Stimulated activated CD4-positive, alpha-beta T cell treated with anti-CD3 and anti-CD28 coated beads, Interleukin-15, amount 100 ng/mL, for 1 hour (primary cell): ENCODE measurements around the gene CAMTA1.

ENCODE experiments used
- DNase-seq, 2 donors: peaks; one replicate each; pipeline ENCODE4 v3.0.0-alpha.2; 2020; ENCODE audit warnings: low read depth in 1 of 2, low spot score in 1 of 2

Gene CAMTA1

DNA sequence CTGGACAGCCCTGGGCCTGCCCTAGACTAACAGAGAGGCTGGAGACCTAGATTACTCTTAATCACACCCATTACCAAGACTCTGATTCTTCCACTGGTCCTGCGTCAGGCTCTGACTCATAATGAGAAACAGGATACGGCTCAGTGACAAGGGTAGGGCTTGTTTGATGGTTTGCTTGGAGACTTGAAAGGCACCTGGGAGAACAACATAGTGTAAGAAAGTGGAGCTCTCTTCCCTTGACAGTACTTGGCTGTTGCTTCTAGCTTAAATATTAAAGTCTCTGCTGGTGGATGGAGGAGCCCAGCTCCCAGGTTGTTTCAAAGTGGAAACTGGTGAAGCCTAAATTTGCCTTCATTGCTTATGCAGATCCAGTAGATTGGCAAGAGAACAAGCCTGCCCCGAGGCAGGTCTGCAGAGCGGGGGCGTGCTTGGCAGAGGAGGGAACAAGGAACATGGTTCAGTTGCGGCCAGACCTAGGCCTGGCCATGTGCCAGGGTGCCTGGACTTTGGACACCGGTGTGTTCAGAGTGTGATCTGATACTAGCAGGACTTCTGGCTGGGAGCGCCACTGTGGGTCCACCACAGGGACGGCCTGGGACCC is 480.6 kb downstream of the CAMTA1 start:
- no peak for DNase-seq

DNA sequence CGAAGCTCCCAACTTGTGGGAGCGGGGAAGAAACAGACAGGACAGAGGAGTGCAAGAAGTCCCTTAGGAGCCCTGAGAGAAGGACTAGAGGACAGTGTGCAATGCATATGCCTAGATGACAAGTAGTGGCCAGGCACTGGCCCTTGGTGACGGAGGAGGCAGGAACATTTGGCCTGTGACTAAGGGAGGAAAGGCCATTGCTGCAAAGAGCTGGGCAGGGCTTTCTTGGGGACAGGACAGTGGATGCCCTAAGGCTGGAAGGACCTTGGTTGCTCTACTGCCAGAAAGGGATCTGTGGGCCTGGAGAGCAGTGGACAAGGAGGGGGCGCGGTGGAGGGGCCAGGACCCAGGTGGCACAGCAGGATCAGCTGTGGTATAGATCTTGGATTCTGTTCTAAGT is 481.3 kb downstream of the CAMTA1 start:
- DNase-seq: no peak

DNA sequence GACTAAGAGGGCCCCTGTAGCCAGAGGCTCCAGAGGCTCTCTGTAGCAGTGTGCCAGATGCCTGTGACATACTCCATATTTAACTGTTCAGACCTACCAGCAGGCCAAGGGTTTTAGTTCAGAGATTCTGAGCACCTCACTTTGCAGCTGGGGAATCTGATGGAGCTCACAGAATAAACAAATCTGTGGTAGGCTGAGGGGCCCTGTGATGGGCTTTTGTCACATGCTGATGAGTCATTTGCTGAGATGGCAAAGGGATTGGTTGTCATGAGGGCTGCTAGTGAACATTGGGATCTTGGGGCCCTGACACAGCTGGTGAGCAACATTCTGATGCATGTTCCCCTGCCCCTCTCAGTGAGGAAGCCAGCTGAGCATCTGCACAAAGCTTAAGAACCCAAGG is 482.2 kb downstream of the CAMTA1 start:
- DNase-seq: no peak

DNA sequence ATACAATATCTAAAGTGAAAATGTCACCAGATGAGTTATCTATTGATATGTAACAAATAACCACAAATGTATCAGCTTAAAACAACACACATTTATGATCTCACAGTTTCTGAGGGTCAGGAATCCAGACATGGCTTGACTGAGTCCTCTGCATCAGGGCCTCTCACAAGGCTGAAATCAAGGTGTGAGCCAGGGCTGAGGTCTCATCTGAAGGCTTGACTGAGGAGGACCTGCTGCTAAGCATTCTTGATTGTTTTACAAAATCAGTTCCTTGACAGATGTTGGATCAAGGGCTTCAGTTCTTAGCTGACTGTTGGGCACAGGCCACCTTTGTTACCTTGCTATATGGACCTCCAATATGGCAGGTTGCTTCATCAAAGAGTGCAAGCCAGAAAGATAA is 483.7 kb downstream of the CAMTA1 start:
- no peak for DNase-seq

DNA sequence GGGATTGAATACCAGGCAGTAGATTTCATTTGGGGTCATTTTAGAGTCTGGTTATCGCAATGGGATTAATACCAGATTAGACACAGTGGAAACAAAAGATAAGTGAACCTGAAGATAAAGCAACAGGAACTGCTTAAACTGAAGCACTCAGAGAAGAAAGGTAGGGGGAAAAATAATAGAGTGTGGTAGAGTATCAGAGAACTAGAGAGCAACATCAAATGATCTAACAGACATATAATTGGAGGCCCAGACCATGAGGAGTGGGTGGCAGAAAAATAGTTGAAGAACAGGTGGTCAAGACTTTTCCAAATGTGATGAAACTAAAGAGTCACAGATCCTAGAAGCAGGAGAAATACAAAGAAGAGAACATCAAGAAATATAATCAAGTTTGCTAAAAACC is 484.3 kb downstream of the CAMTA1 start:
- no peak for DNase-seq

DNA sequence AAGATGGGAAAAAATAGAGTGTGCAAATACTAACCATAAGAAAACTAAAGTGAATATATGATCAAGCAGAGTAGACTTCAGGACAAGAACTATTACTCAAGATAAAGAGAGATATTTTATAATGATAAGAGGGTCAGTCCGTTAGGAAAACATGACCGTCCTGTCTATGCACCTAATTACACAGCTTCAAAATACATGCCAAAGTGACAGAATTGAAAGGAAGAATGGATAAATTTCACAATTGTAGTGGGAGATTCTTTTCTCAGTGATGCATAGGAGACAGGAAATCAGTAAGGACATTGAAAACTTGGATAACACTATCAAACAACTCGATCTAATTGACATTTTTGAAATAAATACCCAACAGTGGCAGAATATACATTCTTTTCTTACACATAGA is 489.0 kb downstream of the CAMTA1 start:
- no peak for DNase-seq

DNA sequence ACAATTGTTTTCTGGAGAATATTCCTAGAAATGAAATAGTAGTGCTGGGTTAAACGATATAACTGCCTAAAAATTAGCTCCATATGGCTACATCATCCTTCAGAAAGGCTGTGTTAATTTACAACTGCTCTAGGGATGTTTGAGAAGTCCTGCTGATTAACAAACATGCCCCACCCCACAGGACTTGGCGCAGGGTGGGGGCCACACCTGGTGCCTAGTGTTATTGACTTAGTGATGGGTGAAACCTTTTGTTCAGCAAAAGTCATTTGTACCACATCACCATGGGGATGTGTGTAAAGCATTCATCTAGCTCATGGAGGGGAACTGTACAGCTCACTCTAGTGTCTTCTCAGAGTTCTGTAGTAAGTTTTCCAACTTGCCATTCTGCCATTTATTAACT is 492.8 kb downstream of the CAMTA1 start:
- DNase-seq: no peak

DNA sequence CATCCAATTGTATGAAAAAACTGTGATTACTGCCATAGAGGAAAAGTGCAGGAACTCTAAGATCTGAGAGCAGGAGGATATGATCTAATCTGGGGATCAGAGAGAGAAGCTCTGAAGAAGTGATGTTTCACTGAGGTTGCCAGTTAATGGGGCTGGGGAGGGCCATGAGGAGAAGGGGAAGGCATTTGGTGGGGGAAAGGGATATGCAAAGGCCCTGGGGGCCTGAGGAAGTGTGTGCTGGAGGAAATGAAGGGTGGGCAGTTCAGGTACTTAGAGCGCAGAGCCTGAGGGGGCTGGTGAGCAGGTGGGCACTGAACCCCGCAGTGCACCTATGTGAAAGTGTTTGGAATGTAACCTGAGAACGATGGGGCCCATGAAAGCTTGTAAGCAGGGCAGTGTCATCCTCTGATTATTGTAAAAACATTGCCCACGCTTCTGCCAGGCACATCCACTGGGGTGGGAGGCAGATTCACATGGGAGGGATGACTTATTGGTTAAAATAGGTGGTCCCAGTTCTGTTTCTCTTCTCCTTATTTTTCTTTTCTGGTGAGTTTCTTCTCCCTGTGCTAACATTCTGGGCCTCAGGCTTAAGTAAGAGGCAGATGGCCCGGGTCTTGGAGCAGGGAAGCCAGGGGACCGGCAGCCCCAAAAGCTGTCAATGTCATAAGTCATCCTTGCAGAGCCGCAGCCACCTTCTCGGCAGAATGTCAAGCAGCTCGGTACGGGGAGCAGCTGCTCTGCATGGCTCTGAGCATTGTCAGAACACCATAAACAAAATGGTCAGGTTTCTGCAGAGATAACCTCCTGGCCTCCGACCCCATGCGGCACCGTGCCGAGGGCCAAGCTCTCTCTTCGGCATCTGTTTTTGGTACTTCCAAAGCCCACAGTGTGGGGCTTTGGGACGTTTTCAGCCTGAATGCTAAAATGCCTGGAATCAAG is 493.8 kb downstream of the CAMTA1 start:
- no peak for DNase-seq

DNA sequence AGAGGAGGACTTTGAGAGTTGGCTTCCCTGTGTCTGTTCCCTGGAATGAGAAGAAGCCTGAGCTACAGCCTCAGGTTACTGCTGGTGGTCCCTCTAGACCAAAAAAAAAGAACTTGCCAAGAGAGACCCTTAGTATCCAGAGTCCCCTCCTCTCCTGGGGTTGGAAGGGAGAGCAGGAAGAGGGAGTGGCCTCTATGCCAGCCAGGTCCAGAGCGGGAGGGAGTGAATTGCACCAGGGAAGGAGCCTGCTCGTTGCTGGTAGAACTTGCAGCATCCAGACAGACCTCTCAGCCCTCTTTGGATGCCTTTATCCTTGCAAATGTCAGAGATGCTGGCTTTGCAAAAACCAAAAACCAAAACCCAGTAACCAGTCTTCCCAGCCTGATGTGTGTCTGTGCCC is 494.5 kb downstream of the CAMTA1 start:
- DNase-seq: no peak

DNA sequence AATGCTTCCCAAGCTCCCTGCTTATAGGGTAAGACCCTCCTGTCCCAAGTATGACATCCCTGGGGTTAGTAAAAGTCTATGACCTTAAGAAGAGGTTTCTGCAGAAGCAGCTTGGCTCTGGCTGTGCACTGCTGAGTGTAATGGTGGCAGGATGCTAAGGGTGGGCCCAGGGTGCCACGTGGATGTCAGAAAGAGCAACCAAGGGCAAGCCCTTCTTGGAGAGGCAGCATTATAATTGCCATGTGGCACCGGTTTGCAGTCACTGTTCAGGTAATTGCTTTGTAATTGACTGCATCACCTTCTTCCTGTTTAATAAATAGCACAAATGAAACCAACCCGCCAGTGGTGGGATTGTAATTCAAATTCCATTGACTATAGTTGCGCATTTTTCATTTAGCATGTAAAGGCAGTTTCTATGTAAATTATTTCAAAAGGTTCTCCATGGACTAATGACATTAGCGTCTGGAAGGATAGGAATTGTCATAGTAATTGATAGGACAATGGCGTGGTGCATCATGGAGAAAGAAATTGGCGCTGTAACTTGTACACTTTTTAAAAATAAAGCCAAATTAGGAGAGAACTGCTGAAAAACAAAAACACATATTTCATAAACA is 495.2 kb downstream of the CAMTA1 start:
- DNase-seq: no peak

DNA sequence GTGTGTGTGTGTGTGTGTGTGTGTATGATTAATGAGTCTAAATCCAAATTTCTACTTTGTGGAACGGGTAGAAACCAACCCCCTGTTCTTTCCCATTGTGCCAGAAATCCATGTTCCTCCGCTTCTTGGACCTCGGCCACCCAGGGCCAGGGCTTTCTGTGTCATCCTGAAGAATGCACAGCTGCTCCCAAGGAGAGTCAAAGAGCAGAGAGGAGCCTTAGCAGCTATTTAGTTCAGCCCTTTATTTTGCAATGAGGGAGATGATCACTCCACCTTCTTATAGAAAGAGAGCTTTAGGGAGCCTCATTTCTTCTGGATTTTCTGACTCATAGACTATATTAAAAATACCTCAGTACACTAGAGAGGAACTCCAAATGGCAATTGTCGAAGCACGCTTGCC is 496.6 kb downstream of the CAMTA1 start:
- DNase-seq: no peak

DNA sequence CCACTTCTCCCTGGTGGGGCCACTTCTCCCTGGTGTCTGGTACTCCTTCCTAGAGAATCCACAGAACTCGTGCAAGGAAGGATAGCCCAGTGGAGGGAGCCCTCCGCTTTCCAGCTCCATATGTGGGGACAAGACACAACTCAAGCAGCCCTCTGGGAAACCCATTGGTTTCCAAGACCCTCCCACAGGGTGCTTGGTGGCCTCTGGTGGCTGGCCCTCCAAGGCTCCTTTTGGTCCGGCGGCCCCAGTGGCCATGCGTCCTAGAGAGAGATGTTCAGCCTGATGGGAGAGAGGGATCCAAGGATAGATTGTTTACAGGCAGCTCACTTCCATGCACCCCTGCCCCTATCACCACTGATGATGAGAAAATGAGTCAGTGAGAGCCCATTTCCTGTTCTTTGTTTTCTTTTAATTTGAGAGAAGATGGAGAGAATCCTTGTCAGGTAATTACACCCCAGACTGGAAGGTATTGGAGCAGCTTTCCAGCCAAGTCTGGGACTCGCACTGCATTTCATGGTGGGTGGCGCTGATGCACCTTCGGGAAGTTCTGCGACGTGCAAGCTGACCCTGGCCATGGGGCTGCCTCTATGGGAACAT is 499.7 kb downstream of the CAMTA1 start:
- no peak for DNase-seq

DNA sequence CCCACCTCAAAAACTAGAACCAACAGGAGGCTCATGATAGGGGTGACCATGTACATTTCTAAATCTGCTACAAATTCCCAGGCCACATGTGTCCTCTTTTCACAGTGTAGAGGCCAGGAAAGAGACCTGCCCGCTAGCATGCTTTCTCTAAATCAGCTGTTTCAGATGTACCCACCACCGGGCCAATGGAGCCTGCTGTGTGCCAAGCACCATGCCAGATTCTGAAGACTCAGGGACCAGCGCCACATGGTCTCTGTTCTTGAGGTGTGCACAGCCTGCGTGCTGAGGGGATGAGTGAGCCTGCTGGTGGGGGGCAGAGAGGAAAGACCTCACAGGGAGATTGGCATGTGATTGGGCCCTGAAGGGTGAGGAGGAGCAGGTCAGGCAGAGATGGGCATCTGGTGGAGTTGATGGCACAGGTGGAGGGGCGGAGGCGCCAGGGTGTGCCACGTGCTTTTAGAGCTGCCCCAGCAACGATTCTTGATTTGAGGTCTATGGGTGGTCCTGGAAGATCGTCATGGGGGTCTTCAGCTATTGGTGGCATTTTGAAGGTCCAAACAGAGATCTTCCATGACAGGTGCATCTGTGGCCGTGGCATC is 500.7 kb downstream of the CAMTA1 start:
- DNase-seq: no peak

DNA sequence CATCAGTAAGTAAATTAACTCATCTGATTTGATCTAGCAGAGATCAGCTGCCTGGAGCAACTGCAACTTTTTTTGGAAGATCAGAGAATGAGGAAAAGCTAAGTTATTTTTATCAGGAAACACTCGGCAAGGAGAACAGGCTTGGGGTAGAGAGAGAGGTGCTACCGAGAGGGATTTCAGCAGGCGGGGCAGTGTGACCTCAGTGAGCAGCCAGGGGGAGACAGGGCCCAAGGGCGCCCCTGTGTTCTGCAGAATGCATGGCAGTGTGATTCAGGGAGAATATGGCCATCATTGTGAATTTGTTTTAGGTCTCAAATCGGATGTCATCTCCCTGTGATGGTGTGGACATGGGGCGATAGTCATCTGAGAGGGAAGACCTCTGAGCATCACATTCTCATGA is 501.8 kb downstream of the CAMTA1 start:
- no peak for DNase-seq

DNA sequence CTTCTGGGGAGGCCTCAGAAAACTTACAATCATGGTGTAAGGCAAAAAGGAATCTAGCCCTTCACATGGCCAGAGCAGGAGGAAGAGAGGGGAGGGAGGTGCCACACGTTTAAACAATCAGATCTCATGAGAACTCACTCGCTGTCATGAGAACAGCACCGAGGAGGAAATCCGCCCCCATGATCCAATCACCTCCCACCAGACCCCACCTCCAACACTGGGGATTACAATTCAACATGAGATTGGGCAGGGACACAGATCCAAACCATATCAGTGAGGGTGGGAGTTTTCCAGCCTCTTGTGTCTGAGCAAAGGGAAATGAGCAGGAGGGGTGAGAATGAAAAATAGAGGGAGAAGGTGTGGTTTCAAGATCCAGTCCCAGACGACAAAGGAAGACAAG is 503.7 kb downstream of the CAMTA1 start:
- DNase-seq: no peak

DNA sequence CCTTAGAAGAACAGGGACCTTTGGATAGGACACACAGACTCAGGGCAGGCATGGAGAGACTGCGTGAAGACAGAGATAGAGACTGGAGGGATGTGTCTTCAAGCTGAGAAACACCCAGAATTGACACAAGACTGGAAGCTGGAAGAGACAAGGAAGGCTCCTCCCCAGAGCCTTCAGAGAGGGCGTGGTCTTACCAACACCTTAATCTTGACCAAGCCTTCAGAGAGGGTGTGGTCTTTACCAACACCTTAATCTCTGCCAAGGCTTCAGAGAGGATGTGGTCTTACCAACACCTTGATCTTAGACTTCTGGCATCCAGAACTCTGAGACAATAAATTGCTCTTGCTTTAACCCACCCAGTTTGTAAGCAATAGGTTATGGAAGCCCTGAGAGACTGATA is 504.4 kb downstream of the CAMTA1 start:
- DNase-seq: no peak

DNA sequence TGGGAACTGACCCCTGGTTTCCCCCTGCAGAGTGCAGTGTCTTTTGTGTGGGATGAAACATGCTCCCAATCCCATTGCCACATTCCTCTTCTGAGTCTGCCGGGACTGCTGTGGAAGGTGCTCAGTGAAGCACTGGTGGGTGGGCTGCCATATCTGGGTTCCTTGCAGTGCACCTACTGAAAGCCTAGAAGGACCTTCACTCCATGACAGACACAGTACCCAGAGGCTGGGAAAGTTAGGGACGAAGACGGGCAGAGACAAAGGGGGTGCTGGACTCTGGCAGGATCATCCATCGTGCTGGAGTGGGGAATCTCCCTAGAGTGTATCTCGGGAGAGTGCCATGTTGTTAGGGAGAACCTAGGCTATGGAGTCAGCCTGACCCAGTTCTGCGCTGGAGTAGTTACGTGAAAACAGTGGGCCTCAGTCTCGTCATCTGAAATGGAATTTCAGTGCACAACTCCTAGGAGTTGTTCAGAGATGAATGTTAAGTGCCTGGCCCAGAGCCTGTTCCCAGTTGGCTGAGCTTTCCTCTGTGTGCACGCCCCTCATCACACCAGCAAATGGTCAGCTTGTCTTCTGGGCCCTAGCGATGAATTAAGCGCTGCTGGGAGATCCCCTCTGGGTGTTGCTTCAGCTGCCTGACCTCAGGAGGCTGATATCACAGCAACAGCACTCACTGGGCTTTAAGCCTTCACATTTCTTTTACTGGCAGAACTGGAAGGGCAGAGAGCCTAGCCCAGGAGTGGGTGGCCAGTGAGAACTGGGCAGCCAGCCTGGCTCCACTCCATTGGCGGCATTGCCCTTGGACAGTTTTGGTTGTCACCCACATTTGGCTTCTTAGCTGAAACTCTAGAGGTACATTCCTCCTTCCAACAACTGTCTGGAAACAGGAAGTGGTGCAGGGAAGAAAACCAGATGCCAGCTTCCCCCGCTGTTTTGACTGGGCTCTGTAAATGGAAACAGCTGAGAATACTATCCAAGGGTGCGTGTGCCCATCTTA is 506.0 kb downstream of the CAMTA1 start:
- DNase-seq: no peak

DNA sequence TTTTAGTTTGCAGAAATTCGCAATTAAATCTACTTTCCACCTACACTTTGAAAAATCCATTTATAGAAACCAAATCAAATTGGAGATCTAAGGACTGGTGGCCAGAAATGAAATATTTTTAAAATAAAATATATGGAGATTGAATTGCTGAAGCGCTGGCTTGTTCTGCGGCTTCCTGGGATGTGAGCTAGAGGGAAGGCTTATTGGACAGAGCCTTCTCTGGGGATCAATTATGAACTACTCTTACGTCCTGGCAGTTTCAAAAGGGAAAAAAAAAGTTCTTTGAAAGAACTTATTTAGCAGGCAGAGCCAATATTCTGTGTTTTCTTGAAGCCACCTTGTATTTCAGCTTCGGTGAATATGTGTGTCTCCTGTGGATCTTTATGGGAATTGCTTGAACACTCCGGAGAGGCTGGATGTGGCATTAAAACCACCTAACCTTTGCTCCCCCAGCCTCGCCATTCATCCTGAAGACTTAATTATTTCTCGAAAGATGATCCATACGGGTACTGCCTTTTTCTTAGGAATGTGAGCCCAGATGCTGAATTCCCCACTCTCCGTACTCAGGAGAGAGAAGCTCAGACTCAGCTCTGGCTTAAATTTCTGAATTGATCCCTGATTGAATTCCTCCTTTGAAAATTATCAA is 506.9 kb downstream of the CAMTA1 start:
- DNase-seq: no peak

DNA sequence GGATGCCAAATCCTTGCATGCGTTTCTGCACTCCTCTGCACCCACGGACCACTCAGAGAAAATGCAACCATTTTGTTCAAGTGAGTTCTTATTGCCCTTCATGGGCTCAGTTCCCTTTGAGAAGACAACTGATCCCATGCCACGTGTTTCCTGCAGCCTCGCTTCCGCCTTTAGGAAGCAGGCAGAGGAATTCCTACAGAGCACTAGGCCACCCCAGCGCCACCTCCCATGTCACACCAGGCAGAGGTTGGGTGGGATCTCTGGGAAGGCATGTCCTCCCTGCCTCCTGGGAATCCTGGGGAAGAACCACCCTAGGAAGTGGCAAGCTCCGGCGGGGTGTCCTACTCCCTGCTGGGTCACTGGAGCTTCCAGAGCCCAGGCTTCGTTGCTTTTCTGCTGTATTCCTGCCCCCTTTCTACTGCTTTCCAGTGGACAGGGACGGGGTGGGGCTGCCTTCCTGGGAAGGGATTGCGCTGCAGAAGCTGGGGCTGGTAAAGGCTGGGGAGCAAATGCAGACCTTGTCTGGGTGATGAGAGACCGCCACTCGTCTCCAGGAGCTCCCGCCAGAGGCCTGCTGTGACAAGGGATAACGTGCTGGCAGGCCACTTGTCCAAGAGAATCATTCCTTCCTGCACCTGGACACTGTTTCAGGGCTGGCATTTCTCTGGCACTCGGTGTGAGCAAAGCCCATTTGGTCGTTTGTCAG is 507.6 kb downstream of the CAMTA1 start:
- DNase-seq: no peak
